Measurements from ENCODE around the gene GRM7.

DNA sequence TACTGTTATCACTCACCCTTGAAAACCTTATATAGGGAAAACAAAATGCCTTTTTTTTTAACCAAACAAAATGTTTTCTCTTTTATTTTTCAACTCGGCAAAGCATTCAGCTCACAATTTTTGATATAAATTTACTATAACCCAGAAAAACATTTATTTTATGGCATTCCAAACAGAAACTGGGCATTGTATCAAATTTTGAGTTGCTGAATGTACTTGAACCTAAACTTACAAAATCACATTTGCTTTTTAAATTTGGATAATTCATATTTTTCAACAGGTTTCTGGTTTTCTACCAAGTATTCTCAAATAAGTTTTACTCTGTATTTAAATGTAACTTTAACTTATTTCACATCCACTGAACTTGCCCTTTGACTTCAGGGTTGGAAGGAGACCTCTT is 405.6 kb downstream of the GRM7 start:
- TF ChIP-seq, protein P1, sequence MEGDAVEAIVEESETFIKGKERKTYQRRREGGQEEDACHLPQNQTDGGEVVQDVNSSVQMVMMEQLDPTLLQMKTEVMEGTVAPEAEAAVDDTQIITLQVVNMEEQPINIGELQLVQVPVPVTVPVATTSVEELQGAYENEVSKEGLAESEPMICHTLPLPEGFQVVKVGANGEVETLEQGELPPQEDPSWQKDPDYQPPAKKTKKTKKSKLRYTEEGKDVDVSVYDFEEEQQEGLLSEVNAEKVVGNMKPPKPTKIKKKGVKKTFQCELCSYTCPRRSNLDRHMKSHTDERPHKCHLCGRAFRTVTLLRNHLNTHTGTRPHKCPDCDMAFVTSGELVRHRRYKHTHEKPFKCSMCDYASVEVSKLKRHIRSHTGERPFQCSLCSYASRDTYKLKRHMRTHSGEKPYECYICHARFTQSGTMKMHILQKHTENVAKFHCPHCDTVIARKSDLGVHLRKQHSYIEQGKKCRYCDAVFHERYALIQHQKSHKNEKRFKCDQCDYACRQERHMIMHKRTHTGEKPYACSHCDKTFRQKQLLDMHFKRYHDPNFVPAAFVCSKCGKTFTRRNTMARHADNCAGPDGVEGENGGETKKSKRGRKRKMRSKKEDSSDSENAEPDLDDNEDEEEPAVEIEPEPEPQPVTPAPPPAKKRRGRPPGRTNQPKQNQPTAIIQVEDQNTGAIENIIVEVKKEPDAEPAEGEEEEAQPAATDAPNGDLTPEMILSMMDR (IDR thresholded peaks at IDR 0.05) = no peak
- no peak for TF ChIP-seq POLR2A (IDR thresholded peaks at IDR 0.05)
- TF ChIP-seq POLR2AphosphoS5 (IDR thresholded peaks at IDR 0.05) = no peak
